Measurements from ENCODE around the gene DOCK2.
"Not testable (repeated sequence)": the region's sequence is repeated elsewhere in the genome, so short reads cannot be mapped to it uniquely, and the experiment has no call there.

Gene DOCK2

GRCh38 chr5:169723103-169723831 is 86.2 kb downstream of the DOCK2 start:
- no peak for DNase-seq

DNA sequence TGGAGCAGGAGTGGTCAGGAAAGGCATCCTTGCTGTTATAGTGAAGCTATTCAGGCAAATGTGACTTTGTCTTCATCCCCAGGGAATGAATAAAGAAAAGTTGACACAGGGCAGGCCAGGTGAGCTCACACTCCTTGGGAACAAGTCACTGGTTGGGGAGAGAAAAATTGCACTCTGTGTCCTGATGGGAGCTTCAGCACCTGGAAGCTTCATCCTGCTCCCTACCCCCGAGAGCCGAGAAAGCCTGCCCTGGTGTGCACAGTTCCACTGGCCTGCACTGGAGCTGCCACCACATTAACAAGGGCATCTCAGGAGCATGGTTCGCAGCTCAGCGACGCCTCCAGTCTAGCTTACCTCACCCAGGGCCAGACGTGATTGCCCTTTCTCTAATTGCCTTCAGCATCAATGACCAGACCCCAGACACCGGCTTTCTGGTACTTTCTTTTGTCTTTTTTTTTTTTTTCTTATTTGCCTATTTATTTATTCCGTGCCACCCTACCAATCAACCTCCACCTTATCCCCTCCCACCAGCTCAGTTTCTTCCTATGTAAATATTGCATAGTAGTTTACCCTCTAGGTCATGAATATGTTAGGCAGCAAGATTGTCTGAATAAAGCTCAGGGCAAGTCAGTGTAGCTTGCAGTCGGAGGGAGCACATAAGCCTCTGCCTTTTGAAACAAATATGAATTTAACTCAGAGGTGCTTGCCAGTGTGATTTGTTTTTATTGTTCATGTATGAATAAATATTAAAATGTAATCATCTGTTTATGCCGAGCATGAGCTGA is 87.4 kb downstream of the DOCK2 start:
- DNase-seq, result no peak

GRCh38 chr5:169725665-169726064 is 88.6 kb downstream of the DOCK2 start:
- not testable (repeated sequence) for DNase-seq

DNA sequence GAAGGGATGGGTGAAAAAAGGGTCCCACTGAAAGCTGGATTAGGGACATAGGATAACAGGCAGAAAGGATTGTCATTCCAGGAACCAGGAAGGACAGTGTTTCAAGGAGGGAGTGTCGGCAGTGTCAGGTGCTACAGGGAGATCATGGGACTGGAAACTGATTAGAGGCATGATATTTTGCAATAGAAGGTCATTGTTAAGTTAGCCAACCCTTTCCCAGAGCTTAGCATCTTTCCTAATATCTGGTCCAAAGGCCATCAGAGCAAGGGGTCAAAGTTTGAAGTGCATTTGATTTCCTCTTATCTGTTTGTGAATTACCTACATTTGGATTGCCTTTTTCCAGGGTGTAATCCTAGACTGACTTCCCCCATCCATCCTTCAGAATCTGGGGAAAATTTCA is 91.3 kb downstream of the DOCK2 start:
- DNase-seq, result no peak

- no peak for DNase-seq
Observed at GRCh38 chr5:169731221-169731620, 94.1 kb downstream of the DOCK2 start.

DNA sequence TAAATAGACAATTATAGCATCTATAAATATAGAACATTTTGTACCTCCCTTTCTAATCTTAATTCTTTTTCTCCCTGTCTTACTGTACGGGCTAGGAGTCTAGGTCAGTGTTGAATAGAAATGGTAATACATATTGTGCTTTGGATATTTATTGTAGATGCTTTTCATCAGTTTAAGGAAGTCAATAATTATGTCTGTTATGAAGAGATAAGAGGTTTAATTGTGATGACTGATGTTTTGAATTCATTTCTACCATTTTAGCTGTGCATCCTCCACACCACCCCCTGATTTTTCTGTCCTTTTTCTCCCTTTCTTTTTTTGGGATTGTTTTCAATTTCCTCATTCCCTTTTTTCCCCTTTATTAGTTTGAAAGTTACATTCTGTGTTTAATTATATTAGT is 95.8 kb downstream of the DOCK2 start:
- no peak for DNase-seq

- DNase-seq, result no peak
Observed at GRCh38 chr5:169735913-169736312, 98.8 kb downstream of the DOCK2 start.

DNA sequence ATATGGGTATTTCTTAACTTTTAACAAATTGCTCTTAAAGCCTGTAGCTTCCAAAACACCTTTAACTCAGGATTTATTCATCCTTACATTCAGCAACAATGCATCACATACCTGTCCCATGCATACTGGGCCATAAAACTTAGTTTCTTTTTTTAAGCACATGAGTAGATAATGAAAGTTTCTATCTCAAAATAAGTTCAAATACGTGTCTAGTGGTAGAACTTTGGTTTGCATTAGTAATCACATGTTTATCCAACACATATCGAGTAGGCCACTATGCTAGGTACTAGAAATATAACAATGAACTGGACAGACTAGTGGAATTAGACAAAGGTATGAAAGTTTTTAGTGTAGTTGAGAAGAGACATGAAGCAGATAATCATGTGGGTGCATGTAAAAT is 99.6 kb downstream of the DOCK2 start:
- no peak for DNase-seq

GRCh38 chr5:169740435-169740834 is 103.4 kb downstream of the DOCK2 start:
- DNase-seq, result no peak

GRCh38 chr5:169742771-169743296 is 105.8 kb downstream of the DOCK2 start:
- DNase-seq, result no peak

DNA sequence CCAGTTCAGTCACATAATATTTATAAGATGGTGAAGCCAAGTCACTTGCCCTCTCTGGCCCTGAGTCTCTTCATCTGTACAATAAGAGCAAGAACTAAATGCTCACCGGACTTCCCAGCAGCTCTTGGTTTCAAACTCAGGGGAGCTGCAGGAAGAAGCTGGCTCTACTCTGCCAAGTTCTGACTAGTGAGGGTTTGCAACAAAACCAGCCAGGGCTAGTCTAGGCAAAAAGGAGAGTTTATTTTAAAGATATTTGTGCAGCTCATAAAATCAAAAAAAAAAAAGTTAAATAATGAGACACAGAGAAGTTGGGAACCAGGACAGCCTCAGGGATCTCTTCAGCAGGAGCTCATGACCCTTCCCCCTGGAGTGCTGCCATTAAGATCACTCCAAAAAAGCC is 107.3 kb downstream of the DOCK2 start:
- no peak for DNase-seq

- DNase-seq, result no peak
Observed at GRCh38 chr5:169745441-169746146, 108.5 kb downstream of the DOCK2 start.

DNA sequence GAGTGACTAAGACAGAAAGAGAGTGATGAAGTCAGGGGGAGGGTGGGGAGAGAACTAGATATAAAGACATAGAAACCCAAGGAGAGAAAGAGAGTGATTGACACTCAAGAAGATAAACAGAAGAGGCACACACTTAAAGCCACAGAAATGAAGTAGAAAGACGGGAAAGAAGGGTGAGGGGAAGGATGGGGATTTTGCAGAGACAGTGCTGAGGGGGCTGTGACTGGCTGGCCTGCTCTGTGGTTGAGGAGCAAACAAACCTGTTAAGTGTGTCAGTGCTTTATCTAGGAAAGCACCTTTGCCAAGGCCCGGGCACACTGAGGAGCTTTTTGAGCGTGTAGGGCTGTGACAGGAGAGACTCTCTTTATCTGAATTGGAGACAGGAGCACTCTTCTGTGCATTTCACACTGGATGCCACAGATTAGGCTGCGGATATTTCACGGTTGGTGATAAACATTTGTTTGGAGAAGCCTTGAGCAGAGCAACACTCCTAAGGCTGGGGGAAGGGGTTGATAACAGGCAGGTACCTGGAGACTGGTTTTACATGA is 109.1 kb downstream of the DOCK2 start:
- DNase-seq, result no peak

- DNase-seq, result no peak
Observed at GRCh38 chr5:169748174-169748573, 111.1 kb downstream of the DOCK2 start.

DNA sequence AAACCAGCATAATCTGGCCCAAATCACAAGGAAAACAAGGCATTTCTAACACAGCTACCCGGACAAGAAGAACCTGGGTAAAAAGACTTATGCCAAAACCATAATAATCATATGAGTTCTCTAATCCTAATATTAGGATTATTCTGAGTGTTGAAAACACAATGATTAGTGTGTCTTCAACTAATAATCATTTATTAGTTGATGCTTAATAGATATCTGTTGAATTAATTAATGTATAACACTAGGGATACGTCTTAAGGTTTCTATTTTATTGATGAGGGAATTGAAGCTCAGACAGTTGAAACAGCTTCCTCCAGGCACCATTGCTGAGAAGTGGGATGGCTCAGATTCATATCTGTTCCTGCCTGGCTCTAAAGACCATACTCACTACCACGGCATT is 112.2 kb downstream of the DOCK2 start:
- DNase-seq, result no peak

DNA sequence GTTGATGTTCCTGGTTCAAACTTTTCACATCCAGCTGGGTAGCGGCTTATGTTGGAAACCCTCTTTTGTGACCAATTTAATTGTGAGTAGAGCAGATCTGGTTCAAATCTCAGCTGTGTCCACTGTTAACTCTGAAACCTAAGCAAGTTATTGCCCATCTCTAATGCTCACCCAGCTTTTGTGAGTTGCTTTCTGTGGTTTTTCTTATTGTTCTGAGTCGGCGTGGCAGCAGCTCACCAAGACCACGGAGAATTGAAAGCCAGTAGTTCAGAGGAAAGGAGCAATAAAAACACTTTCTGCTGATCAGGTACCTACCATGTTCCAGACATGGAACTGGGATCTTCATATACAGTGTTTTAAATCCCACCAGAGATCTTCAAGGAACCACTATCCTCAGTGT is 114.4 kb downstream of the DOCK2 start:
- no peak for DNase-seq

DNA sequence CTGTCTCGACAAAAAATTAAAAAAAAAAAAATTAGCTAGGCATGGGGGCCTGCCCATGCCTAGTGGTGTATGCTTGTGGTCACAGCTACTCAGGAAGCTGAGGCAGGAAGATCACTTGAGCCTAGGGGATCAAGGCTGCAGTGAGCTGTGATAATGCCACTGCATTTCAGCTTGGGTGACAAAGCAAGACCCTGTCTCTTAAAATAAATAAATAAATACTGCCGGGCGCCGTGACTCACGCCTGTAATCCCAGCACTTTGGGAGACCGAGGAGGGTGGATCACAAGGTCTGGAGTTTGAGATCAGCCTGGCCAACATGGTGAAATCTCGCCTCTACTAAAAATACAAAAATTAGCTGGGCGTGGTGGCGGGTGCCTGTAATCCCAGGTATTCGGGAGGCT is 115.5 kb downstream of the DOCK2 start:
- DNase-seq, result not testable (repeated sequence)

DNA sequence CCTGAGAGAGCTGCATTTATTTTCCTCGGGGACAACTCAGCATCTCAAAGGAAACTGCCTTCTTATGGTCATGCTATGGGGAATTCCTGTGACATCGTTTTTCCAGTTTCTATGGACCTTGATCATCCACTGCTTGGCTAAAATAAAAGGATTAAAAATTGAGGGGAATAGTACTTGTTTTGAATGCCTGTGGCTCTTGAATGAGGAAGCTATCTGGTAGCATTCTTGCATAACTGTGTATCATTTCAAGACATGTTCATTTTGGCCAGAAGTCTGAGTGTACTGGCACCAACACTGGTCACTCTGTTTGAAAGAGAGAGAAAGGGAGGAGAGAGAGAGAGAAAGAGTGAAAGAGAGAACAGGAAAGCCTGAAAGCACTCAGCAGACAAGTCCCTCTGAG is 116.7 kb downstream of the DOCK2 start:
- no peak for DNase-seq

GRCh38 chr5:169754737-169755136 is 117.7 kb downstream of the DOCK2 start:
- no peak for DNase-seq

GRCh38 chr5:169756071-169756765 is 119.1 kb downstream of the DOCK2 start:
- no peak for DNase-seq

GRCh38 chr5:169757016-169757415 is 119.9 kb downstream of the DOCK2 start:
- no peak for DNase-seq

DNA sequence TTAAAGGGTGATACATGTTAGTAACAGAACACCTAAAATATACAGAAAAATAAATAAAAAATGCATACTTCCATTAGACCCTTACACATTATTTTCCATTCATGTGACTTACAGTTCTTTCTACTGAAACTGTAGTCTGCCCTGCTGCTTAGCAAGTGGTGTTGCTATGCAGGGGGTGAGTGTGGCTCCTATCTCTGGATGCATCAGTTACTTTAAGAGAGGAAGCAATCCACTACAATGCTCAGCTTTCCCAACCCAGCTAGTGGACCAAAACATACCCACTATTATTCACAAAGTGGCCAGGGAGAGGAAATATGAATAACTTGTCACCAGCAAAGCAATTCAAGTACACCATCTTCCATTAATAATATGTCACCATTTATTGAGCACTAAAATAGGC is 121.8 kb downstream of the DOCK2 start:
- DNase-seq, result no peak

GRCh38 chr5:169760229-169760628 is 123.2 kb downstream of the DOCK2 start:
- DNase-seq, result no peak

Data from activated naive CD4-positive, alpha-beta T cell treated with anti-CD3 and anti-CD28 coated beads, Interleukin-2, amount 50 U/mL, for 16 hours (primary cell).